GM12892 (cell line): ENCODE data around the gene ANKRD29.

ENCODE experiments used
- POLR2A ChIP-seq: IDR thresholded peaks from 2 replicates; pipeline ENCODE4 v1.6.1; 2011; ENCODE audit warnings: low read depth, low read length, control low read depth
- POLR2AphosphoS5 ChIP-seq: IDR thresholded peaks from 2 replicates; pipeline ENCODE4 v1.6.1; 2011; ENCODE audit warnings: low read depth, low read length, control low read depth
- TAF1 ChIP-seq: IDR thresholded peaks from 2 replicates; pipeline ENCODE4 v1.6.1; 2011; ENCODE audit warnings: low read depth, mild to moderate bottlenecking, control low read depth, low read length, borderline replicate concordance

DNA sequence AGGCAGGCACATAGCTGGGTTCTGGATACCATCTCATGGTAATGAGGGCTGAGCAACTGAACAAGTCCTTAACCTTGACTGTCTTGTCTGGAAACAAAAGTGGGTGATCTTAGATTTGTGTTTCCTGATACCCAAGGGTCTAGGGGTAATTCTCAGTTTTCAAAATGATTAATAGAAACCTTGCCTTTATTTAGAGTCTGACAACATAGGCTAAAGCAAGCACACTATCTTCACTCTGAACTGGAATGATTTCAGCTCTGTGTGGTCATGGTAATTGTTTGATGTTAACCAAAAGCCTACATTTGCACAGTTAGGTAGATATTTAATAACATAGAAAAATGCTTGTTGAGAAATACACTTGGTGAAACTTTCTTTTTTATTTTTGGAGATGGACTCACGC lies 19.8 kb upstream of the ANKRD29 start:
- TF ChIP-seq POLR2A (no peak), POLR2AphosphoS5 (no peak), TAF1 (no peak)
